Mammary epithelial cell (primary cell): ENCODE measurements around the gene PSKH1.

Experiments
- CTCF ChIP-seq, 2 donors: IDR thresholded peaks in 1 of 2; conservative IDR thresholded peaks in 1 of 2; 2 replicates each; pipeline ENCODE4 v1.5.1; 2011 to 2012; ENCODE audit warnings: inconsistent platforms in 2 of 2, low read length in 2 of 2, mild to moderate bottlenecking in 2 of 2, control low read depth in 1 of 2, low read depth in 1 of 2; ENCODE audit not compliant: insufficient read depth in 1 of 2; ENCODE audit errors: extremely low read depth in 1 of 2
- EZH2 ChIP-seq: IDR thresholded peaks from 2 replicates; pipeline ENCODE4 v1.6.1; 2012; ENCODE audit warnings: low read length, inconsistent platforms, borderline replicate concordance

GRCh38 chr16:67969254-67970039 is 76.4 kb downstream of the PSKH1 start:
- TF ChIP-seq CTCF (conservative IDR thresholded peaks at IDR 0.05 in 1 of 2, IDR thresholded peaks at IDR 0.05 in 1 of 2; ENCODE audit: extremely low read depth in 1 of 2, insufficient read depth in 1 of 2, low read depth in 1 of 2, low read length in 2 of 2) (no peak), EZH2 (no peak)
